Keratinocyte (primary cell): ENCODE results near the gene NSF.

Experiments
- CTCF ChIP-seq, 3 experiments: IDR thresholded peaks in 1 of 3; conservative IDR thresholded peaks in 1 of 3; optimal IDR thresholded peaks in 1 of 3; 2 replicates in 2 of 3; 3 replicates in 1 of 3; pipeline versions ENCODE3 to v1.5.1; 2011; ENCODE audit warnings: low read length in 3 of 3, mild to moderate bottlenecking in 3 of 3, moderate library complexity in 2 of 3, control low read depth in 1 of 3, inconsistent platforms in 1 of 3; ENCODE audit not compliant: insufficient read depth in 2 of 3; ENCODE audit errors: extremely low read depth in 1 of 3
- EZH2 ChIP-seq: IDR thresholded peaks from one replicate; pipeline ENCODE4 v1.6.1; 2012; ENCODE audit warnings: inconsistent platforms, mild to moderate bottlenecking, low read length, moderate library complexity

GRCh38 chr17:46796524-46796923 is 206.1 kb downstream of the NSF start:
- TF ChIP-seq CTCF (optimal IDR thresholded peaks at IDR 0.05 in 1 of 3, IDR thresholded peaks at IDR 0.05 in 1 of 3, conservative IDR thresholded peaks at IDR 0.05 in 1 of 3; ENCODE audit: extremely low read depth in 1 of 3, insufficient read depth in 2 of 3, low read length in 3 of 3): no peak
- TF ChIP-seq EZH2: no peak
